HFFc6 (cell line): ENCODE measurements around the gene TLCD3B. TPM values are rescaled to one million over a fixed set of nuclear protein-coding genes. Genes with fewer than 3 reads are reported as not detected.

Source experiments
- DNase-seq: peaks from one replicate; pipeline ENCODE4 v3.0.0-alpha.2; 2018
- H3K27ac Mint-ChIP-seq: 2 replicates; pipeline ENCODE4 v1.8.0; 2020; ENCODE audit warnings: mild to moderate bottlenecking, mixed read lengths
- H3K27me3 Mint-ChIP-seq: 2 replicates; pipeline ENCODE4 v1.8.0; 2021; ENCODE audit warnings: mild to moderate bottlenecking, moderate library complexity, mixed read lengths; ENCODE audit not compliant: insufficient read depth
- H3K36me3 Mint-ChIP-seq: 2 replicates; pipeline ENCODE4 v1.8.0; 2021; ENCODE audit warnings: low read depth, mixed read lengths
- H3K4me1 Mint-ChIP-seq: 2 replicates; pipeline ENCODE4 v1.8.0; 2020; ENCODE audit warnings: low read depth, mixed read lengths
- H3K4me3 Mint-ChIP-seq: 2 replicates; pipeline ENCODE4 v1.8.0; 2020; ENCODE audit warnings: mild to moderate bottlenecking, moderate library complexity, mixed read lengths
- H3K9me3 Mint-ChIP-seq: 2 replicates; pipeline ENCODE4 v1.8.0; 2020; ENCODE audit warnings: mild to moderate bottlenecking, mixed read lengths
- CTCF ChIP-seq: fragments of 200-600 bp; sonication (generic); IDR thresholded peaks from 2 replicates; pipeline ENCODE4 v1.5.0; 2021; ENCODE audit warnings: antibody characterized with exemption, mild to moderate bottlenecking
- total RNA-seq, 6 experiments: library from RNA; stranded (reverse); fragmentation: NEBNext Ultra II Directional; extraction: Animal tissue kit (Norgen Biotek cat#: 25700); gene quantifications; 2 replicates in 1 of 6; 3 replicates in 5 of 6; pipeline ENCODE4 v1.2.3, GENCODE V29; 2021

Gene TLCD3B
- total RNA-seq, 6 experiments from 2014 or later: 0.28 to 0.39 (median 0.33) TPM; not detected in 2

DNA sequence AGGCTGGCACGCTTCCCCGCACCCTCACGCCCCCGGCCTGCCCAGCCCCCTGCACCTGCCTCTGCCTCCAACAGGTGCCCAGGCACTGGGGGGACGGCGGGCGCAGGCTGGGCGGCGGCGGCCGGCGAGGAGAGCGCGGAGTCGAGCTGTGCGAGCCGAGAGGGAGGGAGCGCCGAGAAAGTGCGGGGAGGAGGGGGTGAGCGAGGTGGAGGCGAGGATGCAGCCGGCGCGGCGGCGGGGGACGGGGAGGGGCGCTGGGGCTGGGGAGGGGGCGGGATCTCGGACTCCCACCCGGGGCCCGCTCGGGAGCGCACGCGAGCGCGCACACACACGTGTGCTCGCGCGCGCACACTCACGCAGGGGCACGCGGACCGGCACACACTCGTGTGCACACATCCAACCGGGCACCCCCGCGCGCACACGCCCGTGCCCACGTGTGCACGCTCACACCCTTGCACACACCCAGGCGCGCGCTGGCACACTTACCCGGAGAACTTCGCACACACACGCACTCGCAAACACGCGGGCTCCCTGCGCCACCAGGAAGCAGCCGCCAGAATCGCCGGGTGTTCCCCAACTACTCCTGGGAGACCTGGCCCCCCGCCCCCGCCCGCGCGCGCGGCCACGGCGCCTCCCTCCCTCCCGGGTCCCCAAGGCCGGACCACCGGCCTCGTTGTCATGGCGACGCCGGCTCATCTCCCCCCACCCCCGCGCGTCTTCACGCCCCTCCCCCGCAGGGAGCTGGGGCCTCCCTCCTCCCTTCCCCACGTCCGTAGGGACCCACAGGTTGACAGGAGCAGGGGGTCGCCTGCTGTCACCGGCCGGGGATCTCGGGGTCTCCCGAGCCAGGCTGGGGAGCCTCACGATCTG, 20.0 kb downstream of the TLCD3B start, which contains the start of gene DOC2A:
Gene DOC2A, minus strand, starts transcription at position 184 of the 870 bp plus-strand sequence. CDS start 805 bp downstream, outside the sequence.
- Mint-ChIP-seq H3K4me3 (peak within 1 kb of the TSS; percentile 48; the same call in 1 of the 2 replicates), H3K27ac (no peak within 1 kb of the TSS), H3K4me1 (no peaks in the 10 kb centered on the region), H3K36me3 (no peaks in the 10 kb centered on the region), H3K9me3 (no peaks in the 10 kb centered on the region), H3K27me3 (peaks cover 21% of the 10 kb centered on the region)
- DNase-seq: no peak
- no peak for TF ChIP-seq CTCF

- no peak for TF ChIP-seq CTCF
- no peak for DNase-seq
- no peak overlapping the region for H3K27ac Mint-ChIP-seq
Measured at GRCh38 chr16:30009990-30010843, 20.9 kb downstream of the TLCD3B start.

GRCh38 chr16:30009085-30009862, 21.8 kb downstream of the TLCD3B start:
- no peaks in the 10 kb centered on the region for H3K36me3 Mint-ChIP-seq

More at GRCh38 chr16:30009990-30010843, 20.9 kb downstream of the TLCD3B start:
- H3K9me3 Mint-ChIP-seq: no peaks in the 10 kb centered on the region
- no peak overlapping the region; the same call in 1 of the 2 replicates for H3K4me3 Mint-ChIP-seq
- no peaks in the 10 kb centered on the region for H3K36me3 Mint-ChIP-seq
- H3K4me1 Mint-ChIP-seq: no peaks in the 10 kb centered on the region
- peaks cover 21% of the 10 kb centered on the region for H3K27me3 Mint-ChIP-seq

DNA sequence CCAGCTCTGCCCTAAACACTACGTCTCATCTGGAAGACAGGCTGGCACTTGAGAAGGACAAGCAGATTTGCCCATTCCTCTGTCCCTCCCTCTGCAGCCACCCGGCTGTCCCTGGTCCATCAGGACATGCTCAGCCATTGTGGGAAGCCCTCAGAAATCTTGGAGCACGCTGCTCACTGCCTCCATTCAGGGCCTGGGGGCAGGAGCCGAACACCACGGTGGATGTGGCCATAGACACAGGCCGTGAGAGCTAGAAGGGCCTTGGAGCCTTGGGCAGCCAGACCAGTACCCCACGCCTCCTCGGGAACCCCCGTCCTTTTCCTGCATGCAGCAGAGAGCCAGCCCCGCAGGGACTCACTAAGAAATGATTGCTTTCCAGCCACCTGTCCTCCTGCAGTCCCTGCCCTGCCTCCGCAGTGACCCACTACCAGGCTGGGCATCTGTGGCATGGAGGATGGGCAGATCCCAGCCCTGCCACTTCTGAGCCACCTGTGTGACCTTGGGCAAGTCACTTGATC, 23.6 kb downstream of the TLCD3B start:
- peaks cover 20% of the 10 kb centered on the region for H3K27me3 Mint-ChIP-seq
- no peaks in the 10 kb centered on the region for H3K36me3 Mint-ChIP-seq
- no peak for DNase-seq
- H3K4me3 Mint-ChIP-seq: no peak overlapping the region
- no peaks in the 10 kb centered on the region for H3K9me3 Mint-ChIP-seq
- H3K27ac Mint-ChIP-seq: no peak overlapping the region
- TF ChIP-seq CTCF: no peak
- H3K4me1 Mint-ChIP-seq: no peaks in the 10 kb centered on the region

More at GRCh38 chr16:30009085-30009862, 21.8 kb downstream of the TLCD3B start:
- Mint-ChIP-seq H3K4me3 (no peak overlapping the region), H3K27me3 (peaks cover 20% of the 10 kb centered on the region), H3K4me1 (no peaks in the 10 kb centered on the region), H3K27ac (no peak overlapping the region), H3K9me3 (no peaks in the 10 kb centered on the region)
- TF ChIP-seq CTCF: no peak
- no peak for DNase-seq
